A549 (cell line): ENCODE data around the gene RIN1.
"Not testable (repeated sequence)": the region's sequence is repeated elsewhere in the genome, so short reads cannot be mapped to it uniquely, and the experiment has no call there.

Experiments used
- BHLHE40 ChIP-seq: IDR thresholded peaks from 2 replicates; pipeline ENCODE4 v1.6.1; 2012; ENCODE audit warnings: low read depth, low read length, inconsistent platforms
- CBX8 ChIP-seq: fragments of 200-600 bp; sonication (generic); IDR thresholded peaks from 2 replicates; pipeline ENCODE4 v1.6.1; 2016
- CTCF ChIP-seq: fragments of >200 bp; sonication (Bioruptor Twin); formaldehyde crosslinking; IDR thresholded peaks from 3 replicates; pipeline ENCODE4 v1.5.1; 2016
- ESRRA ChIP-seq: fragments of 150-350 bp; IDR thresholded peaks from 2 replicates; pipeline ENCODE4 v1.6.1; 2014; ENCODE audit warnings: mild to moderate bottlenecking, low read length, borderline replicate concordance
- HOXA7 ChIP-seq: fragments of 250-450 bp; sonication (Bioruptor Pico); IDR thresholded peaks from 2 replicates; pipeline ENCODE4 v1.5.0; 2020; ENCODE audit warnings: mild to moderate bottlenecking, moderate library complexity
- MAX ChIP-seq: IDR thresholded peaks from 2 replicates; pipeline ENCODE4 v1.6.1; 2012
- NR3C1 ChIP-seq: fragments of >200 bp; sonication (Bioruptor Twin); formaldehyde crosslinking; IDR thresholded peaks from 3 replicates; pipeline ENCODE4 v1.6.1; 2017
- PBX3 ChIP-seq: IDR thresholded peaks from 2 replicates; pipeline ENCODE4 v1.6.1; 2012
- POLR2A ChIP-seq: IDR thresholded peaks from 2 replicates; pipeline ENCODE4 v1.6.1; 2012; ENCODE audit warnings: mild to moderate bottlenecking, low read length
- RAD21 ChIP-seq, 2 experiments: fragments of >200 bp in 1 of 2; sonication (Bioruptor Twin) in 1 of 2; formaldehyde crosslinking in 1 of 2; IDR thresholded peaks in 1 of 2; conservative IDR thresholded peaks in 1 of 2; 2 replicates in 1 of 2; 3 replicates in 1 of 2; pipeline ENCODE4 v1.6.1; 2012 to 2018; ENCODE audit warnings: inconsistent platforms in 1 of 2
- RARB ChIP-seq: fragments of 250-450 bp; sonication (Bioruptor Pico); IDR thresholded peaks from 2 replicates; pipeline ENCODE4 v1.8.0; 2021; ENCODE audit warnings: mild to moderate bottlenecking, moderate library complexity
- REST ChIP-seq: fragments of 200-600 bp; sonication (generic); IDR thresholded peaks from 2 replicates; pipeline ENCODE4 v1.6.1; 2016; ENCODE audit warnings: antibody characterized with exemption, mild to moderate bottlenecking, moderate library complexity
- RFX5 ChIP-seq: fragments of 450-650 bp; IDR thresholded peaks from 2 replicates; pipeline ENCODE4 v1.7.1; 2014; ENCODE audit warnings: antibody characterized with exemption, mild to moderate bottlenecking, moderate library complexity
- TP53 ChIP-seq: fragments of 250-450 bp; sonication (Bioruptor Pico); IDR thresholded peaks from 2 replicates; pipeline ENCODE4 v1.5.0; 2021; ENCODE audit warnings: mild to moderate bottlenecking, moderate library complexity

GRCh38 chr11:66384316-66384715, 48.1 kb upstream of the RIN1 start:
- not testable (repeated sequence) for TF ChIP-seq TP53; CBX8; NR3C1; CTCF; MAX; BHLHE40; REST; ESRRA; POLR2A; PBX3; RFX5; RARB (CRISPR knock-in tag); HOXA7; RAD21 (conservative IDR thresholded peaks at IDR 0.05 in 1 of 2, IDR thresholded peaks at IDR 0.05 in 1 of 2)
